Hepatocyte (in vitro differentiated cells): ENCODE measurements around the gene CACNA2D1. TPM values are rescaled to one million over a fixed set of nuclear protein-coding genes. Genes with fewer than 3 reads are reported as not detected.

Experiments used
- DNase-seq: peaks from one replicate; pipeline ENCODE4 v3.0.0-alpha.2; 2016; ENCODE audit warnings: low spot score
- H2AFZ ChIP-seq: fragments of 200-600 bp; sonication (generic); 2 replicates; pipeline ENCODE4 v1.6.0; 2016; ENCODE audit warnings: antibody characterized with exemption, mild to moderate bottlenecking
- H3K27ac ChIP-seq: fragments of 200-600 bp; sonication (generic); 2 replicates; pipeline ENCODE4 v1.5.1; 2016; ENCODE audit warnings: mild to moderate bottlenecking
- H3K27me3 ChIP-seq: fragments of 200-600 bp; sonication (generic); 2 replicates; pipeline ENCODE4 v1.6.1; 2016
- H3K36me3 ChIP-seq: fragments of 200-600 bp; sonication (generic); replicated peaks from 2 replicates; pipeline ENCODE4 v1.5.1; 2016; ENCODE audit warnings: low read depth; ENCODE audit not compliant: insufficient read depth
- H3K4me1 ChIP-seq: fragments of 200-600 bp; sonication (generic); 2 replicates; pipeline ENCODE4 v1.5.1; 2016; ENCODE audit warnings: mild to moderate bottlenecking, moderate library complexity; ENCODE audit not compliant: insufficient read depth
- H3K4me2 ChIP-seq: fragments of 200-600 bp; sonication (generic); 2 replicates; pipeline ENCODE4 v1.6.0; 2016
- H3K4me3 ChIP-seq: fragments of 200-600 bp; sonication (generic); 2 replicates; pipeline ENCODE4 v1.5.1; 2016; ENCODE audit warnings: mild to moderate bottlenecking
- H3K79me2 ChIP-seq: fragments of 200-600 bp; sonication (generic); 2 replicates; pipeline ENCODE4 v1.6.0; 2017; ENCODE audit warnings: mild to moderate bottlenecking
- H3K9me2 ChIP-seq: fragments of 200-600 bp; sonication (generic); replicated peaks from 2 replicates; pipeline ENCODE4 v1.6.0; 2017; ENCODE audit warnings: mild to moderate bottlenecking; ENCODE audit not compliant: insufficient read depth
- H3K9me3 ChIP-seq: fragments of 200-600 bp; sonication (generic); 2 replicates; pipeline ENCODE4 v1.5.1; 2016; ENCODE audit warnings: low read depth, mild to moderate bottlenecking
- H4K20me1 ChIP-seq: fragments of 200-600 bp; sonication (generic); 2 replicates; pipeline ENCODE4 v1.6.0; 2016; ENCODE audit warnings: mild to moderate bottlenecking; ENCODE audit not compliant: insufficient read depth, poor library complexity, severe bottlenecking
- EZH2 ChIP-seq: fragments of 200-600 bp; sonication (generic); IDR thresholded peaks from 2 replicates; pipeline ENCODE4 v1.6.1; 2016; ENCODE audit warnings: antibody characterized with exemption, mild to moderate bottlenecking, borderline replicate concordance
- EZH2phosphoT487 ChIP-seq: fragments of 200-600 bp; sonication (generic); IDR thresholded peaks from one replicate; pipeline ENCODE4 v1.6.1; 2018; ENCODE audit warnings: antibody characterized with exemption, mild to moderate bottlenecking, low read depth, moderate library complexity; ENCODE audit not compliant: unreplicated experiment, severe bottlenecking
- WGBS: methylation state at CpG from one replicate; pipeline ENCODE4 v1.1.6; 2016; ENCODE audit warnings: low lambda C conversion rate; ENCODE audit errors: missing lambda C conversion rate; 5-methylcytosine and 5-hydroxymethylcytosine counted together
- polyA plus RNA-seq: library from polyadenylated mRNA; unstranded; fragments of >200 nt; fragmentation: Nextera tagmentation; extraction: Ambion mirVana; gene quantifications from 2 replicates; pipeline ENCODE4 v1.2.1, GENCODE V29; 2016
- total RNA-seq: library from RNA; depleted of rRNA; stranded (reverse); fragments of >200 nt; gene quantifications from 2 replicates; pipeline ENCODE4 v1.2.3, GENCODE V29; 2014
- TF ChIP-seq, protein P1 (sequence below): fragments of 200-600 bp; sonication (generic); IDR thresholded peaks from 2 replicates; pipeline ENCODE4 v1.5.1; 2016; ENCODE audit warnings: antibody characterized with exemption, mild to moderate bottlenecking; ENCODE audit not compliant: poor library complexity

CACNA2D1 gene
- total and polyA plus RNA-seq, 2 experiments from 2014 or later, result 3.1 to 18.9 TPM

DNA sequence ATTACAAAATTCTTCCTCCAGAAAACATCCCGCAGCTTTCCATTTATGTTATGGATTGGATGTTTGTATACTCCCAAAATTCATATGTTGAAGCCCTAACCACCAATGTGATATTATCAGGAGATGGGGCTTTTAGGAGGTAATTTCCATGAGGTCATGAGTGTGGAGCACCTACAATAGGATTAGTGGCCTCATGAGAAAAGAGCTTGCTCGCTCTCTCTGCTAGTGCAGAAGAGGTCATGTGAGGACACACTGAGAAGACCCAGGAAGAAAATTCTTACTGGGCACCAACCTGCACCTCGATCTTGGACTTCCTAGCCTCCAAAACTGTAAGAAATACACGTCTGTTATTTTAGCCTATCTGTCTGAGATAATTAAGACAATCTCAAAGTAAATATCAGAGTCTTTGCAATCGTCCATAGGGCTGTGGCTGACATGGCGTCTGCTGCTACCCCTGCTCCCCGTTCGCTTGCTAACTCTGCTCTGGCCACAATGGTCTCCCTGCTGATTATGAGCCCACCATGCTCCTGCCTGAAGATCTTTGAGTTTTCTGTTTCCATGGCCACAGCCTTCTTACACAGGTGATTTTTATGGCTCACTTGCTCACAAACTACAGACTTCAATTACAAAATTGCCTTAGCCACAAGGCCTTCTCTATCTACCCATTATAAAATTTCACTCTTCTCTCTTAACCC is 333.3 kb downstream of the CACNA2D1 start:
- Histone ChIP-seq H3K4me1 (no peaks in the 10 kb centered on the region), H2AFZ (no peak overlapping the region), H3K4me2 (no peak overlapping the region), H3K9me3 (no peaks in the 10 kb centered on the region), H3K79me2 (no peaks in the 10 kb centered on the region), H4K20me1 (no peaks in the 10 kb centered on the region), H3K36me3 (no peaks in the 10 kb centered on the region), H3K4me3 (no peak overlapping the region), H3K9me2 (no peaks in the 10 kb centered on the region), H3K27me3 (no peaks in the 10 kb centered on the region), H3K27ac (no peak overlapping the region)
- 77% methylated on average over 8 of the region's 8 CpGs for WGBS
- DNase-seq, result no peak
- TF ChIP-seq EZH2phosphoT487, result no peak
- TF ChIP-seq EZH2, result no peak

DNA sequence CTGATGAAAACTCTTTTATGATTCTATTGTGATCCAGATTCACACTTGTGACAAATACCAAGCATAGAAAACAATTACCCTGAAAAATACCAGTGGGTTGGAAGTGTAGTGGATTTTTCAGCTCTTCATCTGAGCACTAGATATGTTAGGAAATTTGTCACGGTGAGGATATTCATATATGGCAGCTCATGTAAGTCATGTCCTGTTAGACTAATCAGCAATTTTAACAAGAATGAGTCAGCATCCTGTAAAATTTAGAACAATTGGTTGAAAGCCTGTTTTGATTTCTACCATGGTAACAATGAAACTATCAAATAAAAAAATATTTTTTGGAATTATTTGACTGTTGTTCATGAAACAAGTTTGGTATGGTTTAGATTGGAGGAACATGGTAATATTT is 334.3 kb downstream of the CACNA2D1 start:
- Histone ChIP-seq H2AFZ (no peak overlapping the region), H3K79me2 (no peaks in the 10 kb centered on the region), H3K4me1 (no peaks in the 10 kb centered on the region), H3K27ac (no peak overlapping the region), H3K4me3 (no peak overlapping the region), H3K36me3 (no peaks in the 10 kb centered on the region), H4K20me1 (no peaks in the 10 kb centered on the region), H3K9me3 (no peaks in the 10 kb centered on the region), H3K4me2 (no peak overlapping the region), H3K27me3 (no peaks in the 10 kb centered on the region), H3K9me2 (no peaks in the 10 kb centered on the region)
- no peak for DNase-seq
- WGBS, result 91% methylated on average over 1 of the region's 1 CpG
- TF ChIP-seq, protein P1, sequence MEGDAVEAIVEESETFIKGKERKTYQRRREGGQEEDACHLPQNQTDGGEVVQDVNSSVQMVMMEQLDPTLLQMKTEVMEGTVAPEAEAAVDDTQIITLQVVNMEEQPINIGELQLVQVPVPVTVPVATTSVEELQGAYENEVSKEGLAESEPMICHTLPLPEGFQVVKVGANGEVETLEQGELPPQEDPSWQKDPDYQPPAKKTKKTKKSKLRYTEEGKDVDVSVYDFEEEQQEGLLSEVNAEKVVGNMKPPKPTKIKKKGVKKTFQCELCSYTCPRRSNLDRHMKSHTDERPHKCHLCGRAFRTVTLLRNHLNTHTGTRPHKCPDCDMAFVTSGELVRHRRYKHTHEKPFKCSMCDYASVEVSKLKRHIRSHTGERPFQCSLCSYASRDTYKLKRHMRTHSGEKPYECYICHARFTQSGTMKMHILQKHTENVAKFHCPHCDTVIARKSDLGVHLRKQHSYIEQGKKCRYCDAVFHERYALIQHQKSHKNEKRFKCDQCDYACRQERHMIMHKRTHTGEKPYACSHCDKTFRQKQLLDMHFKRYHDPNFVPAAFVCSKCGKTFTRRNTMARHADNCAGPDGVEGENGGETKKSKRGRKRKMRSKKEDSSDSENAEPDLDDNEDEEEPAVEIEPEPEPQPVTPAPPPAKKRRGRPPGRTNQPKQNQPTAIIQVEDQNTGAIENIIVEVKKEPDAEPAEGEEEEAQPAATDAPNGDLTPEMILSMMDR, result no peak
- TF ChIP-seq EZH2phosphoT487, result no peak
- TF ChIP-seq EZH2, result no peak

DNA sequence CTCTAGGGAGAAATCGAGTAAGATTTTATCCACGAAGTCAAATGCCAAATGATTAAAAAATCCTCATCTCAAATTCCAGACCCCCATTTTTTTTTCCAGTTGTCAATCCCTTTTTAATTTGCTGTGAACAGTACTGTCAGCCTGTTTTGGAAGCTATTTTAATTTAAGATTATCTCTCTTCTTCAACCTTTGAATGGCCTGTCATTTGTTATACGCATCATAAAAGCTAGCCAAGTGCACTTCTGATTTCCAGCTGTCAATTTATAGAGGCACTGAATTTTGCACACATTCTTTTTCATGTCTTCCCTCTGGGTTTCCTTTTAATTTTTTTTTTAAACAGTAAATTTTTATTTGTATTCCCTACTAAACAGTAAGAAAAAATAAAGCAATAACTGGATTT is 337.4 kb downstream of the CACNA2D1 start:
- H3K36me3 ChIP-seq, result no peaks in the 10 kb centered on the region
- H3K27me3 ChIP-seq, result no peaks in the 10 kb centered on the region
- no peak overlapping the region for H3K4me3 ChIP-seq
- TF ChIP-seq EZH2 (no peak), EZH2phosphoT487 (no peak)
- TF ChIP-seq, protein P1, result no peak
- no peak overlapping the region for H2AFZ ChIP-seq
- no peaks in the 10 kb centered on the region for H3K9me2 ChIP-seq
- WGBS, result 94% methylated on average over 3 of the region's 3 CpGs
- no peak overlapping the region for H3K4me2 ChIP-seq
- no peaks in the 10 kb centered on the region for H4K20me1 ChIP-seq
- no peak overlapping the region for H3K27ac ChIP-seq
- no peaks in the 10 kb centered on the region for H3K9me3 ChIP-seq
- H3K4me1 ChIP-seq, result no peaks in the 10 kb centered on the region
- no peaks in the 10 kb centered on the region for H3K79me2 ChIP-seq
- no peak for DNase-seq

DNA sequence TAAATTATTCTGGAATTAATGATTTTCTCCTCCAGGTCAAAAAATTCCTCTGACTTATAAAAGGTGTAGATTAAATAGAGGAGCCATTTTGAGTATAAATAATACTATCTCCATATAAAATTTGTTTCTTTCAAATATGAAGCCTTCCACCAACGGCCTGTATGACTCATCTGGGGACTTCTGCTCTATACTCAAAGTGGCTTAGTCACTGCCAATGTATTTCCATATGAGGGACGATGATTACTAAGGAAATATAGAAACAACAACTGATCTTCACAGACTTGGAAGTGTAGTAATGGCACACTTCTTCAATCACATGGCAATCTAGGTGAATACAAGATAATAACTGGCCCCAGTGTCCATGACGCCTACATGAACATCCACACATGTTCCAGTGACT is 338.1 kb downstream of the CACNA2D1 start:
- TF ChIP-seq EZH2 (no peak), EZH2phosphoT487 (no peak)
- TF ChIP-seq, protein P1, result no peak
- 93% methylated on average over 3 of the region's 3 CpGs for WGBS

More for the DNA sequence above, 338.1 kb downstream of the CACNA2D1 start:
- Histone ChIP-seq H3K4me3 (no peak overlapping the region), H3K27me3 (no peaks in the 10 kb centered on the region), H3K79me2 (no peaks in the 10 kb centered on the region), H4K20me1 (no peaks in the 10 kb centered on the region), H3K36me3 (no peaks in the 10 kb centered on the region), H3K9me2 (no peaks in the 10 kb centered on the region), H3K4me1 (no peaks in the 10 kb centered on the region), H3K9me3 (no peaks in the 10 kb centered on the region), H3K27ac (no peak overlapping the region), H2AFZ (no peak overlapping the region), H3K4me2 (no peak overlapping the region)
- DNase-seq, result no peak
